Measurements from ENCODE around the gene TCP11X2.
"Not testable (repeated sequence)": the region's sequence is repeated elsewhere in the genome, so short reads cannot be mapped to it uniquely, and the experiment has no call there.

The TCP11X2 gene

GRCh38 chrX:102471762-102472220, at the start of gene TCP11X2:
TSS of gene TCP11X2 (minus strand) at chrX:102471812.
- intact Hi-C loops (cut with DNase I): not testable (repeated sequence)
- peak in 1 of 10 donors; percentile 31 for DNase-seq

DNA sequence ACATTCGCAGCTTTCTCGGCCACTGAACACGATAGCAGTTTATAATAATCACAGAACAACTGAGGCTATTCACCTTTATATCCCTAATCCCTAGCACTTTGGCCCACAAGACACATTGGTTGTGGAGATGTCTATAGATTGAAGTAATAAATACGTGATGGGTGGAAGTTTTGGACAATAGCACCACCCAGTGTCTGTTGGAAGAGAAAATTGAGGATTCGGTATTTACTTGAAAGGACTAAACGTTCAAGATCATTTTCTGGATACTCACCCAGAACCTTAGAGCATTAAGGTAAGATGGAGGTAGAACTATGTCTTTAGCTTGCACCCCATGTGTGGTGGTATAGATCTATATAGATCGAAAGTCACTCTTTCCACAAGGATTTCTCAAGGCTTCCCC, 45.7 kb upstream of the TCP11X2 start:
- no peak for DNase-seq
- intact Hi-C loops (cut with DNase I): loop anchor here (10.0 kb wide), 1 partner anchor 137 kb away; the partner anchor contains the start of gene GPRASP1

DNA sequence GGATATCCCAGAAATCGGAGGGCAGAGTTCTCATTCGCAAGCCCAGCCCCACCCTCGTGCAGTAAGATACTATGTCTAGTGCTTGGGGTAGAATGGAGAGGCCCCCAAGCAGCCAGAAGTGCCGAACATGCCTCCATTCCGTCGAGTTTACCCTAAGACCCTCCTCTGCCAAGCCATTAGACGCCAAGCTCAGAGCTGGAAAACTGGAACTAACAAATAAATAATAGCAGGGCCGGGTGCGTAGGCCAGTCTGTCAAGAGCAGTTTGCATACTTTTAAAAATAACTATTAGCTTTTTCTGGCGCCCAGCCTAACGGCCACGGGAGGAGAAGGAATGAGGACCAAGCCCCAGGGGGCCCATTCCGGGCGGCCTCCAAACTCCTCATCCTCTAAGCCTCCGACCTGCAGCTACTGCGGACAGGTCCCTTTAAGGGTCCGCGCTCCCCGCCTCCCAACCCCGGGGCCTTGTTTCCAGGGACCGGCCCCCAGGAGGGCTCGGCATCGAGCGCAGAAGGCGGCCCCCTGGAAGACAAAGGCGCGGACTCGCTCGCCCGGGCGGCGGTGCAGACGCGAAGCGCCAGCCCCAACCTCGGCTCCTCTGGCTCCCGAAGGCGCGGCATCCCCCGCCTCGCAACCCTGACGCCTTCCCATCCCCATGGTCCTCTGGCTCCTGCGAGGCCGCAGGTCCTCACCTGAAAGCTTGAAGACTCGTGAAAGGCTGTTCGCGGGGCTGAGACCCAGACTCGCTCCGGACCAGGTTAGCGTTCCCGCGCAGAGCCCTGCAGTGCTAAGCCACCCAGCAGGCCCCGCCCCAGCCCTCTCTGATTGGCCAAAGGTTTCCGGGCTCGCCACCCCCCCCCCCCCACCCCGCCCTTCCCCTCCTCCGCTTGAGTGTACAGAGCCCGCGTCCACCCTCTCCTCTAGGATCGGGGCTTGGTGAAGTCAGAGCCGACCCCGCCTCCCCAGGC, 44.6 kb upstream of the TCP11X2 start, which contains the start of gene TMSB15A:
TSS of gene TMSB15A (minus strand) at position 765 of the 967 bp plus-strand sequence.
- peak; percentile 34 to 93 (median 55) for DNase-seq
- intact Hi-C loops (cut with DNase I): loop anchor here (10.0 kb wide), 1 partner anchor 139 kb away; the partner anchor contains the start of gene GPRASP1

DNA sequence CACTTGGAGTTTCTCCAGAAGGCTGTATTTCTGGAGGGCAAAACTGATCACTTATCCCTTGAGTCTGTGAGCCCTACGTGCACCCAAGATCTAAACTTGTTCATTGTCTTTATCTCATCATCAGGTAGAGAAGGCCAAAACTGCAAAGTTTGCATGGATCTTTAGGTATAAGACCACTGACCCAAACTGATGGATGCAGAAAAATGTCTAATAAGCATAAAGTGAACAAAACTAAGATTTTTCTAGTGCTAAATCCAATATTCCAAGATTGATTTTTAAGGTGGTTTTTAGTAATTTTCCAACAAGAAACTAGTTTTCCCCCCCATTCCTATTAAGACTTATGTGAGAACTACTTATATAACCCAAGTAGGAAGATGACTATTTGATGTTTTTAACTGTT, 42.9 kb upstream of the TCP11X2 start:
- DNase-seq: no peak
- intact Hi-C loops (cut with DNase I): loop anchor here (10.0 kb wide), 1 partner anchor 140 kb away; the partner anchor contains the start of gene GPRASP1

DNA sequence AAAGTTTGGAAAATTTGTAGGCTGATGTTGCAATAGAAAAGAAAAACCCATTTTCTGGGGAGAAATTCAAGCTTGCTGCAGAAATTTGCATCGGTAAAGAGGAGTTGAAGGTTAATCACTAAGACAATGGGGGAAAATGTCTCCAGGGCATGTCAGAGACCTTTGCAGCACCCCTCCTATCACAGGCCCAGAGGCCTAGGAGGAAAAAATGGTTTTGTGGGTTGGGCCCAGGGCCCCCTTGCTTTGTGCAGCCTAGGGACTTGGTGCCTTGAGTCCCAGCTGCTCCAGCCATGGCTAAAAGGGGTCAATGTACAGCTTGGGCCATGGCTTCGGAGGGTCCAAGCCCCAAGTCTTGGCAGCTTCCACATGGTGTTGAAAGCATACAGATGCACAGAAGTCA, 27.1 kb upstream of the TCP11X2 start:
- intact Hi-C loops (cut with DNase I): no loop called here
- DNase-seq: no peak

- no peak for DNase-seq
- intact Hi-C loops (cut with DNase I): no loop called here
These were observed 20.2 kb upstream of the TCP11X2 start for GRCh38 chrX:102491766-102492165.

GRCh38 chrX:102478765-102479164, 7.2 kb upstream of the TCP11X2 start:
- DNase-seq; intact Hi-C loops (cut with DNase I): not testable (repeated sequence)

- DNase-seq: not testable (repeated sequence)
These were observed 1.4 kb downstream of the TCP11X2 start for GRCh38 chrX:102470215-102470614.

DNA sequence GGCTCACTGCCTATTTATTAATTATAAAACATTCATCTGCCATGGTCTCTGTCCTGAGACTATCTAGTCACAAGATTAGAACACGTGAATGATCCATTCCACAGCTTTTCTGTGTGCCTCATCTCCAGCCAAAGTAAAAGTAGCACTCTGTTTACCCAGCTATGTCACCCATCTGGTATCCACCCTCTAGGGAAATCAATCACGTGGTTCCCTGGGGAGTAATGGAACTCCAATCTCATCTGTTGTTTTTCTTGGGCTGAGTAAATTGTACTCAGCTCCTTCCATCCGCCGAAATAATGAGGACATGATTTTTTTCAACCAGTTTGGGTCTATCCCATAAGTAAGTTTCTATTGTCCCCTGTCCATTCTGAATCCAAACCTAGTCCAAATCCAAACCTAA, 13.0 kb downstream of the TCP11X2 start:
- DNase-seq; intact Hi-C loops (cut with DNase I): not testable (repeated sequence)

More at GRCh38 chrX:102470215-102470614, 1.4 kb downstream of the TCP11X2 start:
- intact Hi-C loops (cut with DNase I): not testable (repeated sequence)

DNA sequence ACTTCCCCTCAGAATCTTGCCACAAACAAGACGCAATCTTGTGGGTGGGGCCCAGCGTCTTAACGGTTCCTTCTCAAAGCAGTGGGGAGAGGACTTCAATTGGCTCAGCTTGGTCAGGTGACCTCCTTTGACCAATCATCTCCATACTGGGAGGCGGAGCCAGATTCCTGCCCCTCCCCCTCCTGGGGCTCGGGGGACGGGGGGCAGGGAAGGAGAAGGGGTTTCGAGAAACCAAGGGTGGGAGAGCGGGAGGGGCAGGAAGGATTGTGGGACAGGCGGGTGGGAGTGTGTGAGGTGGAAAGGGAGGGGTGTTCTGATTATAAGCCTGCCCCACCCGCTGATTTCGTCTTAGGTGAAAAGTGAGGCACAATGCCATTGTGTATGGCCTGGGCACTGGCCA, 31.7 kb downstream of the TCP11X2 start, which contains the start of gene NXF2B:
TSS of gene NXF2B (minus strand) at position 101 of the 400 bp plus-strand sequence. CDS start 59,972 bp downstream, outside the sequence.
- DNase-seq; intact Hi-C loops (cut with DNase I): not testable (repeated sequence)

GRCh38 chrX:102414493-102414892, 57.1 kb downstream of the TCP11X2 start:
- intact Hi-C loops (cut with DNase I); DNase-seq: not testable (repeated sequence)
